Stromal cell of bone marrow (primary cell): ENCODE data around the gene ADSS1.

ENCODE experiments used
- DNase-seq: peaks from one replicate; pipeline ENCODE4 v3.0.0-alpha.2; 2012; ENCODE audit warnings: low read depth

The ADSS1 gene

GRCh38 chr14:104687601-104688504, 36.2 kb upstream of the ADSS1 start:
- DNase-seq, result no peak

- no peak for DNase-seq
Observed at GRCh38 chr14:104688505-104689108, 35.4 kb upstream of the ADSS1 start.

GRCh38 chr14:104689109-104689880, 34.7 kb upstream of the ADSS1 start, which contains the start of gene INF2:
TSS of gene INF2 (plus strand) at chr14:104689618. CDS start at chr14:104701366, 11,748 bp downstream.
- DNase-seq, result no peak

- no peak for DNase-seq
Observed at GRCh38 chr14:104689881-104690711, 33.9 kb upstream of the ADSS1 start.

GRCh38 chr14:104690861-104691455, 33.1 kb upstream of the ADSS1 start:
- DNase-seq, result no peak

- DNase-seq, result no peak
Observed at GRCh38 chr14:104691546-104692260, 32.3 kb upstream of the ADSS1 start.

GRCh38 chr14:104692261-104692938, 31.6 kb upstream of the ADSS1 start:
- no peak for DNase-seq

GRCh38 chr14:104692939-104693315, 31.1 kb upstream of the ADSS1 start:
- no peak for DNase-seq

GRCh38 chr14:104693482-104694431, 30.3 kb upstream of the ADSS1 start:
- DNase-seq, result no peak

- DNase-seq, result no peak
Observed at GRCh38 chr14:104694475-104694950, 29.5 kb upstream of the ADSS1 start.

- no peak for DNase-seq
Observed at GRCh38 chr14:104694991-104695659, 28.9 kb upstream of the ADSS1 start.

- DNase-seq, result no peak
Observed at GRCh38 chr14:104695660-104696000, 28.4 kb upstream of the ADSS1 start.

GRCh38 chr14:104696671-104697316, 27.2 kb upstream of the ADSS1 start:
- DNase-seq, result no peak

GRCh38 chr14:104697317-104697703, 26.7 kb upstream of the ADSS1 start:
- no peak for DNase-seq

GRCh38 chr14:104697892-104698583, 26.0 kb upstream of the ADSS1 start:
- DNase-seq, result no peak

GRCh38 chr14:104698688-104699425, 25.2 kb upstream of the ADSS1 start:
- no peak for DNase-seq

GRCh38 chr14:104699426-104699748, 24.6 kb upstream of the ADSS1 start:
- DNase-seq, result no peak
